AG04449 (cell line): Measurements from ENCODE around the gene FBXL17.

Experiments
- CTCF ChIA-PET: fragments of 350-600 bp; formaldehyde crosslinking; extraction: SDS; loops from one replicate; lab custom pipeline; 2021; ENCODE audit warnings: antibody characterized with exemption; lab: Yijun Ruan, JAX
- POLR2A ChIA-PET: fragments of 400-600, 350-600 bp; formaldehyde crosslinking; extraction: SDS; loops from one replicate; lab custom pipeline; 2020; ENCODE audit warnings: antibody characterized with exemption, inconsistent platforms; lab: Yijun Ruan, JAX
- DNase-seq: peaks from one replicate; pipeline ENCODE4 v3.0.0-alpha.2; 2010; ENCODE audit warnings: low read depth, low spot score
- H3K4me3 ChIP-seq: 2 replicates; pipeline ENCODE4 v1.5.1; 2011; ENCODE audit warnings: low read depth, mild to moderate bottlenecking, control low read depth, low read length
- TF ChIP-seq, protein P1 (sequence below): IDR thresholded peaks from one replicate; pipeline ENCODE4 v1.5.1; 2011; ENCODE audit warnings: mild to moderate bottlenecking, moderate library complexity, low read length, control low read depth, inconsistent platforms; ENCODE audit not compliant: insufficient read depth; ENCODE audit errors: missing control alignments

The FBXL17 gene

DNA sequence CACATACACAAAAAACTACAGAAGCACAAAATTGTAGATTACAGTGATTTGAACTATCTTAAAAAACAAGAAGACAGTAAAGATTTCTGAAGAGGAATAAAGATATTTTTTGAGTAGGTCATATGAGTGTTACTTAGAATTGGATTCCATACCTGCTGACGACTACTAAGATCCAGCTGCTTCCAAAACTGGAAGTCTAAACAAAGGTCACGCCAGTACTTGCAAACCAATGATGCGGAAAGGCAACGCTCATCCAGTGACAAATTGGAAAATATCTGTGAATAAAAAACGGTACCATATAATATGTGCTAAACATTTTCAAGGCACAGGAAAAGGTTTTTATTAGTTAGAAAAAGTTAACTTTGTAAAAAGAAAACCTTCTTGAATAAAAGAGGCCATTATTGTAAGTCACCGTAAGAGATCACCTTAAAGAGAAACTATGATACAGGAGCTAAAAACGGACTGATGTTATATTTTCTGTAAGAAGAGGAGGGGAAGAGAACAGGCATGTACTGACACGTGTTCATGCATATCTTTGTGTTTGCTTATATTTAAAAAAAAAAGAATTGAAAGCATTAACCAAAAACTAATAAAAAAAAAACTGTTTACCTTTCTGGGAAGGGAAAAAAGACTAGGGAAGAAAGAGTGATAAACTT lies 14.1 kb downstream of the FBXL17 start:
- POLR2A ChIA-PET: no interaction called here
- CTCF ChIA-PET: interaction anchor here (0.9 to 1.4 kb wide), 4 partner anchors 10 to 108 kb away, joined by 3 to 5 read pairs (median 4); no protein-coding TSS in a partner anchor
- no peak for DNase-seq
- no peak overlapping the region for H3K4me3 ChIP-seq
- TF ChIP-seq, protein P1, sequence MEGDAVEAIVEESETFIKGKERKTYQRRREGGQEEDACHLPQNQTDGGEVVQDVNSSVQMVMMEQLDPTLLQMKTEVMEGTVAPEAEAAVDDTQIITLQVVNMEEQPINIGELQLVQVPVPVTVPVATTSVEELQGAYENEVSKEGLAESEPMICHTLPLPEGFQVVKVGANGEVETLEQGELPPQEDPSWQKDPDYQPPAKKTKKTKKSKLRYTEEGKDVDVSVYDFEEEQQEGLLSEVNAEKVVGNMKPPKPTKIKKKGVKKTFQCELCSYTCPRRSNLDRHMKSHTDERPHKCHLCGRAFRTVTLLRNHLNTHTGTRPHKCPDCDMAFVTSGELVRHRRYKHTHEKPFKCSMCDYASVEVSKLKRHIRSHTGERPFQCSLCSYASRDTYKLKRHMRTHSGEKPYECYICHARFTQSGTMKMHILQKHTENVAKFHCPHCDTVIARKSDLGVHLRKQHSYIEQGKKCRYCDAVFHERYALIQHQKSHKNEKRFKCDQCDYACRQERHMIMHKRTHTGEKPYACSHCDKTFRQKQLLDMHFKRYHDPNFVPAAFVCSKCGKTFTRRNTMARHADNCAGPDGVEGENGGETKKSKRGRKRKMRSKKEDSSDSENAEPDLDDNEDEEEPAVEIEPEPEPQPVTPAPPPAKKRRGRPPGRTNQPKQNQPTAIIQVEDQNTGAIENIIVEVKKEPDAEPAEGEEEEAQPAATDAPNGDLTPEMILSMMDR: no peak

DNA sequence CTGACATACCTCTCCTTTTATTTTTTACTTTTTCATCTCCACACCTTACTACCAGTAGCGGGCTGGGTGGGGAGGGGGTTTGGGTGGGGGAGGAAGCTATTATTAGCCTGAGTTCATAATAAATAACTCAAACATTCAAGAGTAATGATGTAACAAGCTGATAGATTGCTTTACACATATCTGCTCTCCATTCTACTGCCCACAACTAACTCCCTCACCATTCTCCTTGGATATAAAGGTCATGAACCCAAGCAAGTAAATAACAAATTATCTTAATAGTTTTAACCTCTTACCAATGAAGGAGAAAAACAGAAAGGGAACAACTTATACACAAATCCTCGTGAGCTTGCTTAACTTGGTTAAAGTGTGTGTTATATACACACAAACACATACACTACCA lies 15.4 kb downstream of the FBXL17 start:
- POLR2A ChIA-PET: no interaction called here
- no peak overlapping the region for H3K4me3 ChIP-seq
- TF ChIP-seq, protein P1: no peak
- DNase-seq: no peak
- CTCF ChIA-PET: interaction anchor here (1.2 to 1.4 kb wide), 2 partner anchors 11 to 106 kb away, joined by 3 to 5 read pairs; no protein-coding TSS in a partner anchor

DNA sequence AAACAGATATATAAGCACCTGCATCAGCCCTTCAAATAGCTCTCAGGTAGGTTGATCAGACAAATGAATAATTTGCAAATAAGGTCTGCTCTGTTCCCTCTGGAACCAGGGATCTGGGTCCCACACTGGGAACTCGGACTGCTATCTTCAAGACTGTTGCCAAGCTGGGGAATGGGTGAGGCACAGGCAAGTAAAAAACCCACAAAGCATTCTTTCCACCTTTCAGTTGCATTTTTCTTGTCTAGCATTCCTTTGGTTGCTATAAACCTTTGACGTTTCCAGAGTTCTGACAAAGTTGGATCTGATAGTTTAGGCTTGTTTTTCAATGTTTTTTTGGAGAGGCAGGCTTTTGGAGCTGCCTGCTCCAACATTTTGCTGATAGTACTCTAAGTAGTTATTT lies 20.1 kb downstream of the FBXL17 start:
- DNase-seq: no peak
- CTCF ChIA-PET: no interaction called here
- TF ChIP-seq, protein P1: no peak
- H3K4me3 ChIP-seq: no peak overlapping the region
- POLR2A ChIA-PET: no interaction called here

DNA sequence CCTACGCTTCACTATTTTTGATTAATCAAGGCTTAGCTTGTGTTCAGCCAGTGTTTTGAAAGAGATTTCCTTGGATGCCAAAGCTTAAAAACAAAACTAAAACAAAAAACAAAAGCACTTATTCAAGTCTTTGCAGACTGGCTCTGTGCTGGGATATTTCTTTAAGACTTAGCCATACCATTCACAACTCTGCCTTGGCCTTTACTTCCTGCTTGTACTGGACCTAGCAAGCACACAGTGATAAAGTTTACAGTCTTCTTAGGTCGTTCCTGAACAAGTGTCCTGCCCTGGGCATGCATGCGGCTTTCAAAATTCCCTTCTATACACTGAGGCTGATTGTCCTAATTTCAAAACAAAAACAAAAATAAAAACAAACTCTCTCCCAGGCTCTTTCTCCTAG lies 20.7 kb downstream of the FBXL17 start:
- no peak for DNase-seq
- TF ChIP-seq, protein P1: no peak
- ChIA-PET CTCF (no interaction called here), POLR2A (no interaction called here)
- no peak overlapping the region for H3K4me3 ChIP-seq

DNA sequence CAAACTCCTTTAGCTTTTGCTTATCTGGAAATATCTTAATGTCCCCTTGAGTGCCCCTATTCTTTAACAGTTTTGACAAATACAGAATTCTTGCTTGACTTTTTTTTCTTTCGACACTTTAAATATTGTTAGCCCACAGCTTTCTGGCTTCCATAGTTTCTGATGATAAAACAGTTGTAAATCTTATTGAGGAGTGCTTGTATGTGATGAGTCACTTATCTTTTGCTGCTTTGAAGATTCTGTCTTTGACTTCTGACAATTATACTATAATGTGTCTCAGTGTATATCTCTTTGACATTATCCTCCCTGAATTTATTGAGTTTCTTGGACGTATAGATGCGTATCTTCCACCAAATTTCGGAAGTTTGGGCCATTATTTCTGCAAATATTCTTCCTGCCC lies 21.6 kb downstream of the FBXL17 start:
- H3K4me3 ChIP-seq: no peak overlapping the region
- no peak for DNase-seq
- TF ChIP-seq, protein P1: no peak
- ChIA-PET POLR2A (no interaction called here), CTCF (interaction anchor here (0.9 kb wide), 1 partner anchor 99 kb away, joined by 3 read pairs; no protein-coding TSS in a partner anchor)

DNA sequence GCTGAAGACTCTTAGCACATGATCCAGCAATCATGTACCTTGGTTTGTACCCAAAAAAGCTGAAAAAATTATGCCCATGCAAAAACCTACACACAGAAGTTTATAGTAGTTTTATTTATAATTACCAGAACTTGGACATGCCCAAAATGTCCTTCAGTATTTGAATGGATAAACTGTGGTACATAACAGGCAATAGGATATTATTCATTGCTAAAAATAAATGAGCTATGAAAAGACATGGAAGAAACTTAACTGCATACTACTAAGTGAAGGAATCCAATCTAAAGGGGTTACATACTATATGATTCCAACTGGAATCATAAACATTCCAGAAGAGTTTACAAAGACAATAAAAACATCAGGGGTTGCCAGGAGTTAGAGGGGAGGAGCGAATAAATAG lies 25.6 kb downstream of the FBXL17 start:
- no peak overlapping the region for H3K4me3 ChIP-seq
- DNase-seq: no peak
- TF ChIP-seq, protein P1: no peak
- POLR2A ChIA-PET: no interaction called here
- CTCF ChIA-PET: interaction anchor here (1.2 to 1.4 kb wide), 3 partner anchors 11 to 96 kb away, joined by 3 to 6 read pairs (median 4); no protein-coding TSS in a partner anchor
